ENCODE measurements around the gene THSD7B. TPM values are rescaled to one million over a fixed set of nuclear protein-coding genes. Genes with fewer than 3 reads are reported as not detected.
"Not testable (repeated sequence)": the region's sequence is repeated elsewhere in the genome, so short reads cannot be mapped to it uniquely, and the experiment has no call there.

Gene THSD7B
- total RNA-seq, 1 donor from 2014 or later = not detected

DNA sequence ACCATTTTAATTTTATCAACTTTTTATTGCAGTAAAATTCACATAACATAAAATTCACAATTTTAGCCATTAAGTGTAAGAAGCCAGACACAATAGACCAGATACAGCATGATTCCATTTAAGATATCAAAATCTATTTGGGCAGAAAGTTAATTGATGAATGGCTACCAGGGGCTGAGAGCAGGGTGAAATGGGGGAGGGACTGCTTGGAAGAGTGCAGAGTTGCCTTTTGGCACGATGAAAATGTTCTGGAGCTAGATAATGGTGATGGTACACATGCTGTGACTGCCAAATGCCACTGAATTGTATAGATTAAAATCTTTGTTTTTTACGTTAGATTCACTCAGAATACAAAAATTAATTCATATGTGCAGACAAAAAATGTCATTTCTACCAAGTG is 909.6 kb downstream of the THSD7B start:
- intact Hi-C loops (cut with micrococcal nuclease) = no loop called here

DNA sequence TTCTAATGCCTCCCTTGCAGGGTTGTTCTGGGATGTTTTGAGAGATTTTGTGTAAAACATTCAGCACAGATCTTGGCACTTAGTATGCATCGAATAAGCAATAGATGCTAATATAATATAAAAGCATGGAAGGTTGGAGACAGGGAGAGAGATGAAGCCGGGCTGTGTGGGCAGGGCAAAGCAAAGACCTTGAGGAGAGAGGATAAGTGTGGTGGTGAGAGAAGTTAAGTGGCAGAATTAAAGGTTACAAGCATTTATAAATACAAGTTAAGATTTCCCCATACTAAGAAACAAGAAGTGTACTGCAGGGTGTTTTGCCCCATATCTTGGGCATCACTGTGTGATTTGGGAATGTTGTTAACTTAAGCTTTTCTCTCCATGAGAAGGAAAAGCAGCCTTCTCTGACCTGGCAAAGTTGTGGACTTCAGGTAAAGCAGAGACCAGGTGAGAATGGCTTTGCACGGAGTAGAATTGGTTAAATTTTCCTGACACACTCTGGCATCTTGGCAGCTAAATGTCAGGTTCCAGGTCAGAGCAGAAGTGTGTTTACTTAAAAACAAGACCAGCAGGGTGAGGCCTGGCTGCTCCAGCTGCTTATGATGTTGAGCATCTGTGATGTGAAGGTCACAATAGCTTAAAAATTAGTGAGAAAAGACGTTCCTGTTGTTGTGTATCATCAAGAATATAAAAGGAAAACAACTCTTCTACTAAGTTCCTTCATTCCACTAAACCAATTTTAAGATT is 910.4 kb downstream of the THSD7B start:
- intact Hi-C loops (cut with micrococcal nuclease) = no loop called here

DNA sequence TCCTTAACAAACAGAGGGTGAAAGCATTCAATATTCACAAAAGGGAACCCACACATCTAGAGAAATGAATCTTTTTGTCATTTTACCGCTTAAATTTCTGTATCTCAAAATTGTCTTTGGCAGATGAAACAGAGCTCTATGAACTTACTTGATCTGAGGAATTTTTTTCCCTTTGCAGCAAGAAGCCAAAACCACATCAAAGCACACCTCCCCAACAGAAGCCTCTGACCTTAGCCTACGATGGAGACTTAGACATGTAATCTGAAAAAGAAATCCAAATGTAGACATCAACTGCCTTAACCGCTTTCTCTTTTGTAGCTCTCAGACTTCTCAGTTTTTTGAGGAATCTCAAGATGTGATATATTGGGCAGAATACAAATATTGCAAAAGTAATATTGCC is 911.0 kb downstream of the THSD7B start:
- intact Hi-C loops (cut with micrococcal nuclease) = no loop called here

- intact Hi-C loops (cut with micrococcal nuclease) = no loop called here
Observed at GRCh38 chr2:137677466-137677865, 912.1 kb downstream of the THSD7B start.

DNA sequence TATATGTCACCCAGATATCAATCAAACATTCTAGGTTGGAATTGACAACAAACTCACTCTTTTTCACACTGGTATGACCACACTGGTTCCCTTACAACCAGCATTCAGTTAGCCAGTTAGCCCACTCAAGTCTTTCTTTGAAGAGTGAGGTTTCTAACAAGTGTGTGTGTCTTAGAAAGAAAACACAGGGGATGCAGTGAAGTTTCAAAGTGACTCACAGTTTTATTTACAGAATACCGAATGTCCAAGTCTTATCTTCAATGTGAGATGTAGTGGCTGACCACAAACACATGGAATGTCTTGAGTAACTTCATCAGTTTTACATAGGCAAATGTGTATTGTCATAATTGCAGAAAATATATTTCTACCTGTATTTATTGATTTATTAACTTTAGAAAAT is 924.2 kb downstream of the THSD7B start:
- intact Hi-C loops (cut with micrococcal nuclease) = no loop called here

DNA sequence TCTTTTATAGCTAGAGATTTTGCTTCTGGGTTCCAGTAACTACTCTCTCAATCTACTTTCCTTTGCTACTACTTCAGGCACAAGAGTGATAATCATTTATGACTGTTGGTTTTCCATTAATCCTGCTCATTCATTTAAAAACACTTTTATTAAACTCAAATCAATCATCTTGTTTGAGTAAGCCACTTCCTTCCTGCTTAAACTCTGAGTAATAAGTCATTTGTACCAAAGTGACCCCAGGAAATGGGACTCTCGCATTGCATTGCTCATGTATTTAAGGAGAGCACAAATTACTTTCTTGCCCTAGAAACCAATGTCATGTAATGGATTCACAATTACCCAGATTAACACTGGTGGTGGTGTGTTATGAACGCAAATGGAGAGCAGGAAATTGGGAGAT is 928.2 kb downstream of the THSD7B start:
- intact Hi-C loops (cut with micrococcal nuclease) = no loop called here

- intact Hi-C loops (cut with micrococcal nuclease) = no loop called here
Observed at GRCh38 chr2:137696916-137697315, 931.6 kb downstream of the THSD7B start.

- intact Hi-C loops (cut with micrococcal nuclease) = not testable (repeated sequence)
Observed at GRCh38 chr2:137700250-137700649, 934.9 kb downstream of the THSD7B start.

DNA sequence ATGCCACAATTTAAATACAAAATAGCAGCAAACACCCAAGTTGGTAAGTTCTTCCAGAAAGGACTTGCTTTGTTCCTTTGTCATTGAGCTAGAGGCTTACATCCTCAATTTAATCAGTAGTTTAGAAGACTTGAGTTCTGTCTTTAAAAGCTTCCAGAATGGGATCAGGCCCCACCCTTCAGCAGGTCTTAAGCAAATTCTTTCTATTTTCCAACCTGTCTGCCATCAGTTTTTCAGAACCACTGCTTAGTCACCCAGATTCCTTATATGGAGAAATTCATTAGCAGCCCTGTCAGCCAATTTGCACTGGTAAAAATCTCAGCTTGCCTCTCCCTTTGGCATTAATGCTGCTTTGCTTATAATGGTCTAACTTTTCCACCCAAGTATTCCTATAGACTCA is 935.3 kb downstream of the THSD7B start:
- intact Hi-C loops (cut with micrococcal nuclease) = no loop called here

DNA sequence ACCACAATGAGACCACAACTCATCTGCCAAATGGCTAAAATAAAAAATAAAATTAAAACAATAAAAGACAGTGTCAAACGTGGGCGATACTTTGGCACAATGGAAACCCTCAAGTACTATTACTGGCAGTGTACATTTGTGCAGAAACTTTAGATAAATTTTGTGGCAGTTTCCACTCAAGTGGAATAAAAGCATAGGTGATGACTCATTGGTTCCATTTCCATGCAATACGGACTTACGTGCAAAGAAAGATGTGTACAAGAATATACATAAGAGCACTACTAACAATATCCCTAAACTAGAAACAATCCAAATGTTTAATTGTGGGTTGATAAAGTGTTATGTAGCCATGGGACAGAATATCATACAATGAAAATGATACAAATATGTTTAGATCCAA is 940.0 kb downstream of the THSD7B start:
- intact Hi-C loops (cut with micrococcal nuclease) = no loop called here

DNA sequence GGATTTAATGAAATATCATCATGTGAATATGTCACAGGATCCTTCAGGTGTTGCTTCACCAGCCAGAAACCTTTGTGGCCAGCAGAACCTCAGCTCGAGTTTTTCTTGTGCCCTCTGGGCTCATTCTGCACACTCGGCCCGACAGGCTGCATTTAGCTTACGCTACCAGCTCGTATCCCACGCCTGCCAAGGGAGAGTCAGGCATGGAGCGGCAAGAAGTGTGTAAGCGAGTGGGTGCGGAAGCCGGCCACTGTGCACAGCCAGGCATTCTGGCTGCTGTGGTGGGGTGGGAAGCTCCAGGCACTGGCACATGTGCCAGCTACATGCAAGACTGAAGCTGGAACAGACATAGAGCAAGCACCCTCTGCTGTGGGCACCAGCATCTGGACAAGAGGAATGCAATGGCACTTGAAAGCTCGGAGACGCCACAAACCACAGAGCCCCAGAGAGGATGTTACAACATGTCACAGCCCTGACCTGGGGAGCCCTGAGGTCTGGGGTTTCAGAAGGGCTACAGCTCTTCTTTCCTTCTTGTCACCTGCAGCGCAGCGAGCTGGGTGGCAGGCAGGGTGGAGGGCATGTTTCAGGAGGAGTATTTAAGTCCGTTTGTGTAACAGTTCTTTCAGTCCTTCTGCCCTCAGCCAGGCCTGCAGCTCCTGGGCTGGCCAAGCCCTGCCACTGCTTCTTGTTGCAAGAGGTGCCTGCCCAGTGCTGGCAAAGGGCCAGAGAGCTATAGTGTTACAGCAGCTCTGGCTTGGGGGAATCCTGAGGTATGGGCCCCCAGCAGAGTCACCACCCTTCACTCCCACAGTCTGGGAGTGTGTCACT is 941.7 kb downstream of the THSD7B start:
- intact Hi-C loops (cut with micrococcal nuclease) = no loop called here

- intact Hi-C loops (cut with micrococcal nuclease) = no loop called here
Observed at GRCh38 chr2:137708311-137708710, 943.0 kb downstream of the THSD7B start.

GRCh38 chr2:137715731-137716191 is 950.4 kb downstream of the THSD7B start:
- intact Hi-C loops (cut with micrococcal nuclease) = no loop called here

- intact Hi-C loops (cut with micrococcal nuclease) = no loop called here
Observed at GRCh38 chr2:137718786-137719185, 953.4 kb downstream of the THSD7B start.

DNA sequence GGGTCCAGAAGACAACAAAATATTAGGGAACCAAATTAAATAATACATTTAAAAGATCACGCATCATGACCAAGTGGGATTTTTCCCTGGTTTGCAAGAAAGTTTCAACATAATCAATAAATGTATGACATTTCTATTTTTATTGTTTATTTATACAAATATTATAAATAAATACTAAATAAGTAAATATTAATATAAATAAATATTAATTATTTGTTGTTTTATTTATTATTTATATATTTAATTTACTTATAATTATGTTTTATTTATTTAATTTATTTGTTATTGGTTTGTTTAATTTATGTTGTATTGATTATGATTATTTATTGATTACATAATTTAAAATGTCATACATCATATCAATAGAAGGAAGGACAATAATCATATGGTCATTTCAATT is 956.4 kb downstream of the THSD7B start:
- intact Hi-C loops (cut with micrococcal nuclease) = no loop called here

DNA sequence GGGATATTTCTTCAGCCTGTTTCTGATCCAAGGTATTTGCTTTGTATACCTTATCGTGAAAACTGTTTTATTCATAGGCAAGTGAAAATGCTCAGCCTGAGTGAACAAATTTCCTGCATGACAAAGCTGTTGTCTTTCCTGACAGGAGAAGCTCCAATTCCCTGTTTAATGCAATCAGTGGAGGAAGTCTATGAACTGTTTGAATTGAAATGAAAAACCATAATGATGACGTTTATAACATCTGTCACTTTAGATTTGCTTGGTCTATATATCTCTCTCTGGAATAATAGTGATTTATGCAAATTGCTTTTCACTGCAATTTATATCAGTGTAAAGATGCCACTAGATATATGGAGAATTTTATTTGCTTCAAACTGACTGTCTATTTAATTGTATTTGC is 959.6 kb downstream of the THSD7B start:
- intact Hi-C loops (cut with micrococcal nuclease) = no loop called here

Data from T-helper 2 cell treated with Interferon-gamma antibody and Interleukin-4, amounts not matched to agents 100 ng/mL and 5 ng/mL, for 36 hours (primary cell).